IMR-90 (cell line): ENCODE results near the gene ERGIC2. TPM values are rescaled to one million over a fixed set of nuclear protein-coding genes. Genes with fewer than 3 reads are reported as not detected.

ENCODE experiments used
- ATAC-seq: fragments of 200-7000 bp; cut with Tn5 transposase; 2 replicates; pipeline ENCODE4 v1.9.1; 2020; ENCODE audit warnings: low read depth, mild to moderate bottlenecking, moderate library complexity
- BruUV-seq: library from RNA; stranded (reverse); fragments of 400-500 nt; replicated peaks from 2 replicates; lab custom pipeline; 2021; lab: Mats Ljungman, UMichigan
- CTCF ChIA-PET: fragments of 300-600 bp; formaldehyde crosslinking; extraction: SDS; loops from one replicate; lab custom pipeline; 2021; ENCODE audit warnings: antibody characterized with exemption; lab: Yijun Ruan, JAX
- POLR2A ChIA-PET: fragments of 300-600 bp; sonication (Branson Sonifier 250); formaldehyde crosslinking; loops from one replicate; lab custom pipeline; 2022; ENCODE audit warnings: antibody characterized with exemption; ENCODE audit not compliant: unreplicated experiment; lab: Charles Lee
- DNase-seq: peaks from one replicate; pipeline ENCODE4 v3.0.0; 2013
- H2AFZ ChIP-seq: replicated peaks from 2 replicates; pipeline ENCODE3; 2013; ENCODE audit warnings: low read length, mild to moderate bottlenecking; ENCODE audit not compliant: poor library complexity
- H2AK5ac ChIP-seq: 2 replicates; pipeline ENCODE4 v1.6.1; 2013; ENCODE audit warnings: low read depth, low read length, inconsistent platforms
- H2AK9ac ChIP-seq: replicated peaks from 2 replicates; pipeline ENCODE3; 2013; ENCODE audit warnings: mild to moderate bottlenecking, low read depth, low read length, moderate library complexity; ENCODE audit not compliant: poor library complexity
- H2BK120ac ChIP-seq: 2 replicates; pipeline ENCODE4 v1.6.1; 2013; ENCODE audit warnings: low read depth, low read length, inconsistent platforms
- H2BK15ac ChIP-seq: 3 replicates; pipeline ENCODE4 v1.6.1; 2013; ENCODE audit warnings: low read depth, low read length, inconsistent platforms
- H2BK20ac ChIP-seq: 2 replicates; pipeline ENCODE4 v1.6.1; 2013; ENCODE audit warnings: low read depth, mild to moderate bottlenecking, inconsistent platforms, low read length, moderate library complexity
- H2BK5ac ChIP-seq: 2 replicates; pipeline ENCODE4 v1.6.1; 2013; ENCODE audit warnings: mild to moderate bottlenecking, low read depth, low read length, inconsistent platforms; ENCODE audit not compliant: poor library complexity, severe bottlenecking
- H3K14ac ChIP-seq: replicated peaks from 2 replicates; pipeline ENCODE4 v1.6.1; 2013; ENCODE audit warnings: low read depth, low read length, inconsistent platforms
- H3K18ac ChIP-seq: 2 replicates; pipeline ENCODE4 v1.6.1; 2013; ENCODE audit warnings: low read depth, low read length, control low read depth
- H3K23ac ChIP-seq: 2 replicates; pipeline ENCODE4 v1.6.1; 2013; ENCODE audit warnings: low read depth, low read length, inconsistent platforms
- H3K27ac ChIP-seq: 2 replicates; pipeline ENCODE4 v1.5.1; 2013; ENCODE audit warnings: mild to moderate bottlenecking, control low read depth, low read length; ENCODE audit not compliant: insufficient read depth
- H3K27me3 ChIP-seq: 2 replicates; pipeline ENCODE4 v1.6.1; 2013; ENCODE audit warnings: low read length; ENCODE audit not compliant: control insufficient read depth, insufficient read depth
- H3K36me3 ChIP-seq: 2 replicates; pipeline ENCODE4 v1.6.1; 2013; ENCODE audit warnings: low read length, mixed read lengths; ENCODE audit not compliant: control insufficient read depth, insufficient read depth
- H3K4ac ChIP-seq: 2 replicates; pipeline ENCODE4 v1.6.1; 2013; ENCODE audit warnings: low read depth, low read length, inconsistent platforms
- H3K4me1 ChIP-seq: 2 replicates; pipeline ENCODE4 v1.6.1; 2013; ENCODE audit warnings: low read length, mixed read lengths; ENCODE audit not compliant: control insufficient read depth, insufficient read depth
- H3K4me2 ChIP-seq: 2 replicates; pipeline ENCODE4 v1.6.1; 2013; ENCODE audit warnings: low read depth, mild to moderate bottlenecking, control low read depth, low read length, moderate library complexity
- H3K4me3 ChIP-seq: 2 replicates; pipeline ENCODE4 v1.5.1; 2013; ENCODE audit warnings: low read depth, mild to moderate bottlenecking, control low read depth, low read length, moderate library complexity; ENCODE audit not compliant: insufficient read depth
- H3K56ac ChIP-seq: 2 replicates; pipeline ENCODE4 v1.6.1; 2013; ENCODE audit warnings: low read length, inconsistent platforms; ENCODE audit not compliant: insufficient read depth; ENCODE audit errors: extremely low read depth
- H3K79me1 ChIP-seq, 2 experiments: 2 replicates each; pipeline ENCODE4 v1.6.1; 2013; ENCODE audit warnings: low read length in 2 of 2, inconsistent platforms in 1 of 2, low read depth in 1 of 2
- H3K9ac ChIP-seq: 2 replicates; pipeline ENCODE4 v1.6.1; 2013; ENCODE audit warnings: low read depth, low read length, control low read depth
- H3K9me1 ChIP-seq: 2 replicates; pipeline ENCODE4 v1.6.1; 2013; ENCODE audit warnings: low read length, inconsistent platforms; ENCODE audit not compliant: insufficient read depth
- H3K9me3 ChIP-seq: 2 replicates; pipeline ENCODE4 v1.6.1; 2013; ENCODE audit warnings: low read length; ENCODE audit not compliant: control insufficient read depth, insufficient read depth
- H4K20me1 ChIP-seq: 2 replicates; pipeline ENCODE4 v1.6.1; 2013; ENCODE audit warnings: low read length, inconsistent platforms; ENCODE audit not compliant: insufficient read depth
- H4K5ac ChIP-seq: 2 replicates; pipeline ENCODE4 v1.6.1; 2013; ENCODE audit warnings: mild to moderate bottlenecking, low read depth, low read length, control low read depth
- H4K8ac ChIP-seq, 2 experiments: 2 replicates each; pipeline ENCODE4 v1.6.1; 2013; ENCODE audit warnings: low read depth in 2 of 2, low read length in 2 of 2, control low read depth in 1 of 2, inconsistent platforms in 1 of 2
- H4K91ac ChIP-seq: 2 replicates; pipeline ENCODE4 v1.6.1; 2013; ENCODE audit warnings: low read depth, low read length, inconsistent platforms; ENCODE audit not compliant: insufficient read depth
- CEBPB ChIP-seq: IDR thresholded peaks from 2 replicates; pipeline ENCODE4 v1.6.1; 2012; ENCODE audit warnings: low read depth, low read length, improper control_type of control experiment
- WGBS, 2 experiments: methylation state at CpG; one replicate each; pipeline versions ENCODE4 v1.1.5 to v1.1.7; 2013; ENCODE audit warnings: missing lambda C conversion rate in 2 of 2; ENCODE audit not compliant: insufficient read length in 1 of 2; ENCODE audit errors: extremely low coverage in 2 of 2; 5-methylcytosine and 5-hydroxymethylcytosine counted together
- dilution Hi-C: fragments of 300-500 bp; cut with HindIII; formaldehyde crosslinking; loops from one replicate; pipeline ENCODE4 v1.14.3; 2018; ENCODE audit warnings: low sequenced_read_pairs; ENCODE audit not compliant: unreplicated experiment
- in situ Hi-C: fragments of 300-500 bp; cut with MboI; formaldehyde crosslinking; loops from 3 replicates; pipeline ENCODE4 v1.14.3; 2019; ENCODE audit warnings: low sequenced_read_pairs, inconsistent platforms, mixed read lengths
- intact Hi-C: fragments of 100-400 bp; cut with micrococcal nuclease; formaldehyde crosslinking; loops from 2 replicates; pipeline ENCODE4 v1.10.0; 2022
- polyA plus RNA-seq, 3 experiments: library from polyadenylated mRNA; depleted of rRNA; stranded (reverse); fragments of >200 nt; gene quantifications; 2 replicates each; pipeline ENCODE4 v1.2.3, GENCODE V29; 2012; ENCODE audit warnings: low replicate concordance in 1 of 3
- total RNA-seq: library from RNA; depleted of rRNA; stranded (reverse); fragments of >200 nt; gene quantifications from 2 replicates; pipeline ENCODE4 v1.2.3, GENCODE V29; 2012
- TF ChIP-seq, protein P1 (sequence below): fragments of 150-350 bp; IDR thresholded peaks from 2 replicates; pipeline ENCODE4 v1.6.1; 2016; ENCODE audit warnings: low read depth, mild to moderate bottlenecking, low read length, moderate library complexity, borderline replicate concordance
- TF ChIP-seq, protein P2 (sequence below): fragments of 150-350 bp; IDR thresholded peaks from 2 replicates; pipeline ENCODE4 v1.6.1; 2017; ENCODE audit warnings: mild to moderate bottlenecking, antibody characterized with exemption, low read length, low read depth

Gene ERGIC2
- total and polyA plus RNA-seq, 2 of the 4 experiments (the other 2 are of a cell fraction): 41.0 to 45.3 TPM

DNA sequence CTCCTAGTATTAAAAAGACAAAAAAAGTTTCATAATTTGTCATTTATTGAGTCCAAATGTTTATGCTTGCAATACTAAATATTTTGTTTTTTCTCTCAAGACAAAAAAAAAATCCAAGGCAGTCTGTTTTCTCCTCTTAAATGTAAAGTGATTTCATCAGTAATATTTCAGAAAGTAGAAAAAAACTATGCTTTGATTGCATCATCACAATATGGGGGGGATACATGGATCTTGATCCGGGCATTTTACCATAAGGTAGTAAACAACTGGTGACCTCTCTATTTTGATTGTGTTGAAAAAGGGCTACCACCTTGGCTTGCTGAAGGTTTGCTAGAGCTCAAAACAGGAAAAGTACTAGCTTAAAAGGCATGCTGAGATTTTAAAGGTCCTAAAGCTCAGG lies 43.6 kb downstream of the ERGIC2 start:
- no peaks in the 10 kb centered on the region for H3K9me3 ChIP-seq
- H3K9ac ChIP-seq: no peak overlapping the region
- H3K18ac ChIP-seq: no peak overlapping the region
- ChIA-PET CTCF (no interaction called here), POLR2A (no interaction called here)
- no TSS peak for BruUV-seq
- no CpG with 5 or more reads among the region's 1 CpG for WGBS, 2 experiments
- H2AK9ac ChIP-seq: no peak overlapping the region
- no peak for DNase-seq
- no peaks in the 10 kb centered on the region for H3K27me3 ChIP-seq
- no peak overlapping the region for H2AK5ac ChIP-seq
- dilution Hi-C loops (no loop called here), in situ Hi-C loops (no loop called here), intact Hi-C loops (no loop called here)
- H2BK120ac ChIP-seq: no peak overlapping the region
- H3K79me1 ChIP-seq: no peaks in the 10 kb centered on the region
- peak; percentile 75 for TF ChIP-seq CEBPB
- TF ChIP-seq, protein P1, sequence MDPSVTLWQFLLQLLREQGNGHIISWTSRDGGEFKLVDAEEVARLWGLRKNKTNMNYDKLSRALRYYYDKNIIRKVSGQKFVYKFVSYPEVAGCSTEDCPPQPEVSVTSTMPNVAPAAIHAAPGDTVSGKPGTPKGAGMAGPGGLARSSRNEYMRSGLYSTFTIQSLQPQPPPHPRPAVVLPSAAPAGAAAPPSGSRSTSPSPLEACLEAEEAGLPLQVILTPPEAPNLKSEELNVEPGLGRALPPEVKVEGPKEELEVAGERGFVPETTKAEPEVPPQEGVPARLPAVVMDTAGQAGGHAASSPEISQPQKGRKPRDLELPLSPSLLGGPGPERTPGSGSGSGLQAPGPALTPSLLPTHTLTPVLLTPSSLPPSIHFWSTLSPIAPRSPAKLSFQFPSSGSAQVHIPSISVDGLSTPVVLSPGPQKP: no peak
- TF ChIP-seq, protein P2, sequence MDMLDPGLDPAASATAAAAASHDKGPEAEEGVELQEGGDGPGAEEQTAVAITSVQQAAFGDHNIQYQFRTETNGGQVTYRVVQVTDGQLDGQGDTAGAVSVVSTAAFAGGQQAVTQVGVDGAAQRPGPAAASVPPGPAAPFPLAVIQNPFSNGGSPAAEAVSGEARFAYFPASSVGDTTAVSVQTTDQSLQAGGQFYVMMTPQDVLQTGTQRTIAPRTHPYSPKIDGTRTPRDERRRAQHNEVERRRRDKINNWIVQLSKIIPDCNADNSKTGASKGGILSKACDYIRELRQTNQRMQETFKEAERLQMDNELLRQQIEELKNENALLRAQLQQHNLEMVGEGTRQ: no peak
- H4K20me1 ChIP-seq: no peaks in the 10 kb centered on the region
- no peak overlapping the region for H3K23ac ChIP-seq
- no peak overlapping the region for H3K4me2 ChIP-seq
- H3K56ac ChIP-seq: no peak overlapping the region
- no peak overlapping the region for H3K27ac ChIP-seq
- H3K9me1 ChIP-seq: no peaks in the 10 kb centered on the region; the same call in 1 of the 2 replicates
- H2BK15ac ChIP-seq: no peak overlapping the region
- H3K4ac ChIP-seq: no peak overlapping the region
- no peak overlapping the region for H3K4me3 ChIP-seq
- no peak overlapping the region for H2BK20ac ChIP-seq
- H3K4me1 ChIP-seq: no peaks in the 10 kb centered on the region
- ATAC-seq: no peak
- H2AFZ ChIP-seq: no peak overlapping the region
- no peak overlapping the region for H3K14ac ChIP-seq
- no peak overlapping the region for H4K5ac ChIP-seq
- H3K36me3 ChIP-seq: peaks cover 11% of the 10 kb centered on the region
- H2BK5ac ChIP-seq: no peak overlapping the region
- H4K8ac ChIP-seq: no peak overlapping the region
- no peak overlapping the region for H4K91ac ChIP-seq
